ENCODE results near the gene SLC46A3.

- TF ChIP-seq CTCF (conservative IDR thresholded peaks at IDR 0.05; ENCODE audit: low read depth, low read length) (no peak), EZH2 (IDR thresholded peaks at IDR 0.05; ENCODE audit: borderline replicate concordance, low read depth, low read length, poor library complexity, severe bottlenecking) (no peak)
Observed at GRCh38 chr13:28743020-28743419, 24.2 kb upstream of the SLC46A3 start.

All from A673 (cell line).